Islet precursor cell (in vitro differentiated cells): Measurements from ENCODE around the gene ZNF776.

Experiments
- DNase-seq: peaks from one replicate; pipeline ENCODE4 v3.0.0-alpha.2; 2018

Gene ZNF776

DNA sequence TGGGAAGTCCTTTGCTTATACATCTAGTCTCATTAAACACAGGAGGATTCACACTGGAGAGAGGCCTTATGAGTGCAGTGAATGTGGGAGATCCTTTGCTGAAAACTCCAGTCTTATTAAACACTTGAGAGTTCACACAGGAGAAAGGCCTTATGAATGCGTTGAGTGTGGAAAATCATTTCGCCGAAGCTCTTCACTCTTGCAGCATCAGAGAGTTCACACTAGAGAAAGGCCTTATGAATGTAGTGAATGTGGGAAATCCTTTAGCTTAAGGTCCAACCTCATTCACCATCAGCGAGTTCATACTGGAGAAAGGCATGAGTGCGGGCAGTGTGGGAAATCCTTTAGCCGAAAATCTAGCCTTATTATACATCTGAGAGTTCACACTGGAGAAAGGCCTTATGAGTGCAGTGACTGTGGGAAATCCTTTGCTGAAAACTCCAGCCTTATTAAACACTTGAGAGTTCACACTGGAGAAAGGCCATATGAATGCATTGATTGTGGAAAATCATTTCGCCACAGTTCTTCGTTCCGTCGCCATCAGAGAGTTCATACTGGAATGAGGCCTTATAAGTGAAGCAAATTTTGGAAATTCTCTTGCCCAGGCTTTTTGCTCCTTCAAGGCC lies 32.7 kb downstream of the ZNF776 start:
- no peak for DNase-seq

DNA sequence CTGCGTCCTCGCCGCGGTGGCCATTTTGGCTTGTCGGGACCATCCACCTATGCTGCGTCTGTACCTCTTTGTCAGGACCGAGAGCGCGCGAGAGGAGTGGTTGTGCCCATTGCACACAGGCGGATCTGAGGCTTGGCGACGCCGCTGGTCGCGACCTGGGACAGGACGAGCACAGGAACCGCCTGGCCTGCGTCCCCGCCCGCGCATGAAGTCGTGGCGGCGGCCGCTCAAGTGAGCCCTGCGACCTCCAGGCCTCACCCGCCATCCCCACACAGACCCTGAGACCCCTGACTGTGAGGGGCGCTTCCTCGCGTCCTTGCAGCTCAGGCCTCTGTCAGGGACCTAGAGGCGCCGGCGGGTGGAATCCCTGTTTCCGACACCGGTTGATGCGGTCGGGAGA lies 39.7 kb downstream of the ZNF776 start:
- DNase-seq = no peak

DNA sequence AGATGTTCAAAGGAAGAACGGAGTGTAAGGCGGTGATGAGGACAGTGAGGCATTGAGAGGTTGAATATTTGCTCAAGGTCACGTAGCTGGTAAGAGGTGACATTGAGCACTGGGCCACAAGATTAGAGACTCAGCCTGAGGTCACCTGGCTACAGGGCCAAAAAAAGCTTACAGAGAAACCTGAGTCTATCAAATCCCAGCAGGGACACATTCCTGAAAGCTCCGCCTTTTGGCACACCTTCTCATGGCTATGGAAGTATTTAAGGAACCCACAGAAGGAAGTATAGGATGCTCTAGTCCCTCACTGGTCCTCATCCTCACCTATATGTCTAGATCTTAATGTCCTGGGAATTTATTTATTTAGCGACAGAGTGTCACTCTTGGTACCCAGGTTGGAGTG lies 40.3 kb downstream of the ZNF776 start:
- no peak for DNase-seq

DNA sequence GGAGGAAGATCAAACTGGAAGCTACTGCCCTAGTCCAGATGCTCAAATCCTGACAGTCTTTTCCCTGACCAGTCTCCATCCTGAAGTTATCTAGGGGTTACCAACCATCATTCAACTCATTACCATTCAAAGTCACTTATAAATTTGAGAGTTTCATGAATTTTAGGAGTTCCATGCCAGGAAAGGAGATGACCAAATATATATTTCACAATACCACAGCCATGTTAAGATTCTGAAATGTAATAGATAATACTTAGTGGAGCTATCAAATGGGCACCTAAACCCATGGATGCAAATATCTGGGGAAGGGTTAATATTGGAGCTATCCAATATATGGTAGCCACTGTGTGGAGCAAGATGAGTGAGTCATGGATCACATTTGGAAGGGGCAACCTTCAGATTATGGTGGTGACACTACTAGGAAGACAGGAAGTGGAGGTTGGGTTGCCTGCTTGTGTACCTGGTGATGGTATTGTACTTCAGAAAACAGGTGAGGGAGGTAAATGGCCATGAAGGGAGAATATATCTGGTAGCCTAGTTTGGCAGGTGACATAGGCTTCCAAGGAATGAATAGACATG lies 41.6 kb downstream of the ZNF776 start:
- DNase-seq = no peak

DNA sequence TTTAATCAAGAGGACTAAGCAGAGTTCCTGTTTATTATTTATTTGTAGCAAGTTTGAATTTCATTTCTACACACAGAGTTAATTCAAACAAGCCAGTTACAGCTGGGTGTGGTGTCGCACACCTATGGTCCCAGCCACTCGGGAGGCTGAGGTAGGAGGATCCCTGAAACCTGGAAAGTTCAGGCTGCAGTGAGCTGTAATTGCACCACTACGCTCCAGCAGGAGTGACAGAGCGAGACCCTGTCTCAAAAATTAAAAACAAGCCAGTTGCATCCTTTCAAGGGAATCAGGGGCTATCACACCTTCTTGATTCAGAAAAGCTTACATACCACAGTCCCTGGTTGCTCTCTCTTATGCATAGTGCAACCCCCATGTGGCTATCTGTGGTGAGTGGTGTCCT lies 42.7 kb downstream of the ZNF776 start:
- no peak for DNase-seq

DNA sequence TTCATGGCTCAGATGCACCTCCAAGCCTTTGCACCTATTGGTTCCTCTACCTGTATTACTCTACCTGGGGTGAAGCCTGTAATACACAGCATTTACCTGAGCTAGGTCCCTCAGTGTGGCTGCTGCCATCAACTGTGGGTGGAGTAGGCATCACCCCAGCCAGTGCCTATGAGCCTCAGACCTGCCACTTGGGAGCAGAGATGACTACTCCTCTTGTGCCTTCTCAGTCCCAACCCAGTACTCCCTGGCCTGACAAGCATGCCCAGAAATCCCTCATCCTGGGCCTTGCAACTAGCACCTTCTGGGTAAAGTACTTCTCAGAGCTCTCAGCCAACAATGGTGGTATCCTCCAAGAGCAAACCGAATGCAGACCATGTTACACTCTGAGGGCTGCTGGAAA lies 50.0 kb downstream of the ZNF776 start:
- DNase-seq = peak; percentile 15

DNA sequence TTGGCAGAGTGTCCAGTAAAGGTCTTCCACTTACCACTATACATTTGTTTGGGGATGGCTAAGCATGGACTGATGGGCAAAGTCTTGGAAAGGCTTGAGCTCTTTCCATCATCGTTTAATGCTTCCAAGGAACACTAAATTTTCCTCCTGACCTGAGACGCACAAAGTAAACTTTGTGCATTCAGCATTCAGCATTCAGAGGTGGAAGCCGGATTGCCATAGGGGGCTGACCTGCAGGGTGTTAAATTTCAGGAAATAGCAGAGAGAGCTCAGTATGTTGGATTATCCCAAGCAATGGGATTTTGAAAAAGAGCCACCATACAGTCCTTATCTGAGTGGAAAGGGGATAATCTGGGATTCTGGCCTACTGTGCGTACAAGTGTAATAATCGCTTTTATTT lies 54.1 kb downstream of the ZNF776 start:
- peak; percentile 47 for DNase-seq

DNA sequence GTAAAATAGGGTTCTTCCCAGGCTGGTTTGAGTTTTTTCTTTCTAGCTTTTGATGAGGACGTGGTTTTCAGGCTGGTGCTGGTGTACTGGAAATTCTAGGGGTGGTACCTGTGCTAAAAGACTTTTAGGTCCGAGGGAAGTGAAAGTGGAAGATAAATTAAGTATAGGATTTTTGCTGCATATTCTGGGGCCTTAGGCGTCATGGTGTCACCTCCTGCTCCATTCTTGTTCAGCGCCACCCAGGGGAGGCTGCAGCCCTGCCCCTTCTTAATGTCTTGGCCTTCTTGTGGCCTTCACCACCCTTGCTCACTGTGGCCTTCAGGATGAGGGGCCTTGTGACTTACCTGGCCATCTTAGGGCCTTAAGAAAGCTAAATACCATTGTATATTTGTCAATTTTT lies 55.7 kb downstream of the ZNF776 start:
- DNase-seq = peak; percentile 43

DNA sequence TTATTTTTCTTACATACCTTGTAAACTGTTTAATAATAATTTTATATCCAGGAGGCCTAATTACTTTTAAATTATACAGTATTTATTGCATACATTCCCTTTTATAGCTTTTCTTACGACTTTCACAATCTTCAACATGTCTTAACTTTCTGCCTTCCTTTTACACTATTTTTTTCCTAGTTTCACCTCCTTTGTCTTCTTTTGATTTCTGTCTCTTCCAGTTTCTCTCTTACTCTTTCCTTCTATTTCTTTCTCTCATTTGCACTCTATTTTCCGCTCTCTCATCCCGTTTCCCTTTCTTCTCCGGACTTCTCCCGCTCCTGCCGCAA lies 56.6 kb downstream of the ZNF776 start:
- DNase-seq = no peak

DNA sequence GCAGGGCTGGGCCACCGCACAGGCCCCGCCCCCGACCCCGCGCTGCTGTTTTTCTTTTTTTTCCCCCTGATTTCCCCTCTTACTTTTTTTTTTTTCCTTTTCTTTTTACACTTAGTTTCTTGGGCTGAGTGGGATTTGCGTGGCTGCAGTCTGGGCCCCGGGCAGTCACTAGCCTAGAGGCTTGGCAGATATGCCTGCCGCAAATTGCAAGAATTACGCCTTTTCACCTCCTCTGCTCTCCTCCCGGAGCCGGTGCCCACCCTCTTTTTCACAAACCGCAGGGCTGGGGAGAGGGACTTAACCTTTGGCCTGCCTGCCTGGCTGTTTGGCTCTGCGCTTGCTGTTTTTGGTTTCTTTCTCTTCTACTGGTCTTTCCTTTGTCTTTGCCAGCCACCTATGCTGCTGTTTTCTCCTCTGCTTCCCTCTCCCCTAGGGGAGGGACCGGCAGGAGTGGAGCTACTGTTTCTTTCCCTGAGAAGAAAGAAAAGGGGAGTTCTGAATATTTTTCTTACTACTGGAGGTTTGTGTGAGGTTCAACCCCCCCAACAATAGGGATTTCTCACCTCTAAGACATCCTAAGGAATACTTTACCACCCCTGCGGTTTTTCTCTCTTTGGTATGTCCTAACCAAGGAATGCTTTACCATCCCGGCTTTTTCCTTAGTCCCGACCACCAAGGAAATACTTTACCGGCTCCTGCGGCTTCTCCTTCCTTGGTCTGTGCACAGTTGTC lies 57.1 kb downstream of the ZNF776 start:
- DNase-seq = peak; percentile 96

DNA sequence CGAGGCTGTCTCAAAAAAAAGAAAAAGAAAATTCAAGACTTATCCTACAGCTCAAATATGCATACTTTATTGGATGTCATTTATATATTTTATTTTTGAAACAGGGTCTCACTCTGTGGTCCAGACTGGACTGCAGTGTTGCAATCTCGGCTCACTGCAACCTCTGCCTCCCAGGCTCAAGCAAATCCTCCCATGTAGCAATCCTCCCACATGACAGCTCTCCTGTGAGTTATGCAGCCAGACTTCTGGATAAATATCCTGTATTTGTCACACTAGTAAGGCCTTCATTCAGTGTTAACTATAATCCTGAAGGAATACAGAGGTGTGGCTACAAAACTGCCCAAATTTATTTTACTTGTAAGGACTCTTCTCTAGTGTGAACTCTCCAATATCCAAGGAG lies 60.9 kb downstream of the ZNF776 start:
- no peak for DNase-seq
